Measurements from ENCODE around the gene UGT1A10. TPM values are rescaled to one million over a fixed set of nuclear protein-coding genes. Genes with fewer than 3 reads are reported as not detected.

Gene UGT1A10
- total RNA-seq, 1 donor from 2014 or later, result not detected

DNA sequence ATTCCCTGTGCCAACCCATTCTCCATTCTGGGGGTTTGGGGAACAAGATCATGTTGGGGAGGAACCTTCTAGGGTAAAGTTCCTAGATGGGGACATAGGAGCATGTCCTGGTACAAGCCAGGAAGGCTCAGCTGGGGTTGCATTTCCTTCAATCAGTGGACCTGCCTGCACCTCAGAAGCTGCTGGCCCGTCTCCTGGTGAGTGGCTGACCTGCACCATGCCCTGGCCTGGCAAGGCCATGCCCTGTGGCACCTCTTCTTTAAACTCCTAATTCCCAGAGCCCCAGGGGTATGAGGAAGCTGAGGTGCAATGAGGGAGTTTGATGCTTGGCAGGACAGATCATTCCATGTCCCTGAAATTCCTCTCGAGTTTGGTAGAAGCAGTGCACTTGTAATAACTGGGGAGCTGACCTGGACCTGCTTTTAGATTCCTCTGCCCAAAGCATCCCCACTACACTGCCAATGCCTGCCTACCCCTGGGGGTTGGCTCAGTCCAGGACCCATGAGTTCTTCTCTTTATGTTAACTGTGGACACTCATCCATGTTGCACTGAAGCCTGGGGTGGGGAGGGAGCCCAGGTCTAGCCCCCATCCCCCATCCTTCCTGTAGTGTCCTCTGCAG, 167.2 kb downstream of the UGT1A10 start:
- Histone ChIP-seq H3K4me3 (ENCODE audit: low read depth, low read length) (no peak overlapping the region), H3K27me3 (ENCODE audit: control insufficient read depth, insufficient read depth, low read length) (peaks cover 3% of the 10 kb centered on the region), H3K36me3 (ENCODE audit: control insufficient read depth, insufficient read depth, low read length) (no peaks in the 10 kb centered on the region)
- TF ChIP-seq, protein P1, sequence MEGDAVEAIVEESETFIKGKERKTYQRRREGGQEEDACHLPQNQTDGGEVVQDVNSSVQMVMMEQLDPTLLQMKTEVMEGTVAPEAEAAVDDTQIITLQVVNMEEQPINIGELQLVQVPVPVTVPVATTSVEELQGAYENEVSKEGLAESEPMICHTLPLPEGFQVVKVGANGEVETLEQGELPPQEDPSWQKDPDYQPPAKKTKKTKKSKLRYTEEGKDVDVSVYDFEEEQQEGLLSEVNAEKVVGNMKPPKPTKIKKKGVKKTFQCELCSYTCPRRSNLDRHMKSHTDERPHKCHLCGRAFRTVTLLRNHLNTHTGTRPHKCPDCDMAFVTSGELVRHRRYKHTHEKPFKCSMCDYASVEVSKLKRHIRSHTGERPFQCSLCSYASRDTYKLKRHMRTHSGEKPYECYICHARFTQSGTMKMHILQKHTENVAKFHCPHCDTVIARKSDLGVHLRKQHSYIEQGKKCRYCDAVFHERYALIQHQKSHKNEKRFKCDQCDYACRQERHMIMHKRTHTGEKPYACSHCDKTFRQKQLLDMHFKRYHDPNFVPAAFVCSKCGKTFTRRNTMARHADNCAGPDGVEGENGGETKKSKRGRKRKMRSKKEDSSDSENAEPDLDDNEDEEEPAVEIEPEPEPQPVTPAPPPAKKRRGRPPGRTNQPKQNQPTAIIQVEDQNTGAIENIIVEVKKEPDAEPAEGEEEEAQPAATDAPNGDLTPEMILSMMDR (IDR thresholded peaks at IDR 0.05; ENCODE audit: insufficient read depth, low read length, severe bottlenecking), result no peak
- no peak for FAIRE-seq
- no peak for DNase-seq (ENCODE audit: low read depth)

DNA sequence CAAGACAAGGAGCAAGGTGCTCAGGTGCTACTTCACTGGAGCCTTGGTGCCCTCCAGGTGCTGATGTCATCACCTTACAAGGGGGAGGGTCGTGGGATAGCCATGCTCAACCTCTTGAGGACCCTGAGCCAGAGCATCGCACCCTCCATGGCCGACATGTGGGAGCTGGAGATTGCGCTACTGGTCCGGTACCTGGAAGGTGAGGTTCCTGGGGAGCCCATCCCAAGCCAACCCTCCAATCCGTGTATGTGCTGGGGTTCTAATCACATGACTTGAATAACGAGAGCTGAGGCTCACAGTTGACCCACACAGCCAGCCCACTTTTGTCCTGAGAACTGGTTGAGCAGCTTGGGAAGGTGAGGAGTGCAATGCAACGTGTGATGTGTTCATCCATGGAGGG, 167.7 kb downstream of the UGT1A10 start:
- no peak for DNase-seq (ENCODE audit: low read depth)
- no peak for FAIRE-seq
- Histone ChIP-seq H3K4me3 (ENCODE audit: low read depth, low read length) (no peak overlapping the region), H3K27me3 (ENCODE audit: control insufficient read depth, insufficient read depth, low read length) (peaks cover 4% of the 10 kb centered on the region), H3K36me3 (ENCODE audit: control insufficient read depth, insufficient read depth, low read length) (no peaks in the 10 kb centered on the region)
- TF ChIP-seq, protein P1 (IDR thresholded peaks at IDR 0.05; ENCODE audit: insufficient read depth, low read length, severe bottlenecking), result no peak

DNA sequence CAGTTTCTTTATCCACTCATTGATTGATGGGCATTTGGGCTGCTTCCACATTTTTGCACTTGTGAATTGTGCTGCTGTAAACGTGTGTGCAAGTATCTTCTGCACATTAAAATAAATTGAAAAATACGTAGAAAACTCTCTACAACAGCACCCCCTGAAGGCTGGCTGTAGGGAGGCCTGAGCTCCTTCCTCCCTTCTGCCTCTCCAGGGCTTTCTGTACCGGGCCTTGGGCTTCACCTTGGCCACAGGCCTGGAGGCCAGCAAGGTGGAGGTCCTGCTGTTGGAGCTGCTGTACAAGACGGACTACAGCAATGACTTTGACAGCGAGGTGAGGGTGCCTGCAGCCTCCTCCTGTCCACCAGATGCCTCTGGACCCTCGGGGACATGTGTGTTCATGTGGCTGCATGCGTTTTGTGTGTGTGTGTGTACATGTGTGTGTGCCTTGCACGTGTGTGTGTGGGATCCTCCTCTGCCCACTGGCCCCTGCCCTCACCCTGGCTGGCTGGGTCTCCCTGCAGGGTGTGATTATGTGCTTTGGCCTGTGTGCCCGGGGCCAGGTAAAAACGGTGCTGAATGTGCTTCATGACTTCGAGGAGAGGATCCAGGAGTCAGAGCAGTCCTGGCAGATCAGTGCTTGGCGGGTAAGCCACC, 171.1 kb downstream of the UGT1A10 start:
- DNase-seq (ENCODE audit: low read depth), result no peak
- Histone ChIP-seq H3K4me3 (ENCODE audit: low read depth, low read length) (no peak overlapping the region), H3K27me3 (ENCODE audit: control insufficient read depth, insufficient read depth, low read length) (peaks cover 5% of the 10 kb centered on the region), H3K36me3 (ENCODE audit: control insufficient read depth, insufficient read depth, low read length) (no peaks in the 10 kb centered on the region)
- no peak for FAIRE-seq
- TF ChIP-seq, protein P1 (IDR thresholded peaks at IDR 0.05; ENCODE audit: insufficient read depth, low read length, severe bottlenecking), result no peak

DNA sequence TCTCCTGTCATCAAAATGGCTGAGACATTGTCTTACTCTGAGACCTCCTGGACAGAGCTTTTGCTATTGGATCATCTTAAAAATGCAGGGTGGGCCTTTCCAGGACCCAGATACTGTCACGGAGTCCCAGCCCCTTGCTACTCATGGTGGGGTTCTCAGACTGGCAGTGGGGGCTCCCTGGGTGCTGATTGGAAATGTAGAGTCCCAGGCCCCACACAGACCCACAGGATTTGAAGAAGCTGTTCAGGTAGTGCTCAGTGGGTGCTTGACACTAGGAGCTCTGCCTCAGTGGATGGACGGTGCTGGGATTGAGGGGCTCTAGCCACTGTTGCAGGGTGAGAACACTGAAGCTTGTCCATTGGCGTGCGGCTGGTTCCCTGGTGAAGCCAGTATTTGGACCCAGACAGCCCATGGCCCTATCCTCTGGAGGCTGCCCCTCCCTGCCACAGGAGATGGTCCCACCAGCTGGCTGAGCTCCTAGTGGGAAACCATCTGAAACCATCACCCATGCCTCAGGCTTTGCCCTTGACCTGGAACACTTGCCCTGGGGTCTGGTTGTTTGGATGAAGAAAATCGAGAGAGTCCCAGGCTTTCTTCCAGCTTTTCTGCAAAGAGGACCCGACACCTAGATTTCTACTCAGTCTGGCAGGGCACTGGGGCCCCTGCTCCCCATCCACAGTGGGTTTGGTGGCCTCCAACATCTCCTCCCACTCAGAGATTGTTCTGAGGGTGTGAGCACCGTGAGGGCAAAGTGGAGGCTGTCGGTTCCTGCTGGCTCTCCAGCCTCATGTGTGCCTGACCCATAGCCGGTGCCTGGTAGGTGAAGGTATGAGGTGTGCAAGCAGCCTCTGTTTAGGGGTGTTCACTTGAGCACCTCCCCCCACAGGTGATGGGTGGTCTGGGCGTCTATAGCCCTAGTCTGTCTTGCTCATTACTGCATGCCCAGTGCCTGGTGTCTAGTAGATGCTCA, 172.0 kb downstream of the UGT1A10 start:
- Histone ChIP-seq H3K4me3 (ENCODE audit: low read depth, low read length) (no peak overlapping the region), H3K36me3 (ENCODE audit: control insufficient read depth, insufficient read depth, low read length) (no peaks in the 10 kb centered on the region), H3K27me3 (ENCODE audit: control insufficient read depth, insufficient read depth, low read length) (peaks cover 5% of the 10 kb centered on the region)
- DNase-seq (ENCODE audit: low read depth), result no peak
- no peak for FAIRE-seq
- TF ChIP-seq, protein P1 (IDR thresholded peaks at IDR 0.05; ENCODE audit: insufficient read depth, low read length, severe bottlenecking), result no peak

DNA sequence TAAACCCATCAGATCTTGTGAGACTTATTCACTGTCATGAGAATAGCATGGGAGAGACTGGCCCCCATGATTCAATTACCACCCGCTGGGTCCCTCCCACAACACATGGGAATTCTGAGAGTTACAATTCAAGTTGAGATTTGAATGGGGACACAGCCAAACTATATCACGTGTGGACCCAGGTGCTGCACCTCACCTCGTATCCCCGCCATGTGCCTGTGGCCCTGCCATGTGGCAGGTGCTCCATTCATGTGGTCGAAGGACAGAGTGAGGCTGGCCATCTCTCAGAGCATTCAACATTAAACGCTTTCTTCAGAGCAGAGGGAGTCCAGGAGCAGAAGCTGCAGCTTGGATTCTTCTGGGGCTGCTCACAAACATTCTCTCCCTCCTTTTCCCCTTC, 174.1 kb downstream of the UGT1A10 start:
- Histone ChIP-seq H3K4me3 (ENCODE audit: low read depth, low read length) (no peak overlapping the region), H3K27me3 (ENCODE audit: control insufficient read depth, insufficient read depth, low read length) (peaks cover 7% of the 10 kb centered on the region), H3K36me3 (ENCODE audit: control insufficient read depth, insufficient read depth, low read length) (no peaks in the 10 kb centered on the region)
- FAIRE-seq, result no peak
- DNase-seq (ENCODE audit: low read depth), result no peak
- TF ChIP-seq, protein P1 (IDR thresholded peaks at IDR 0.05; ENCODE audit: insufficient read depth, low read length, severe bottlenecking), result no peak

All from bronchial epithelial cell (primary cell).